HepG2 (cell line): ENCODE measurements around the gene UBTD2. TPM values are rescaled to one million over a fixed set of nuclear protein-coding genes. Genes with fewer than 3 reads are reported as not detected.

Experiments
- ATAC-seq: fragments of 200-7000 bp; cut with Tn5 transposase; 3 replicates; pipeline ENCODE4 v1.9.1; 2020; ENCODE audit warnings: mild to moderate bottlenecking, moderate library complexity
- BruUV-seq: library from RNA; stranded (reverse); fragments of 400-500 nt; replicated peaks from 2 replicates; lab custom pipeline; 2021; lab: Mats Ljungman, UMichigan
- CTCF ChIA-PET: fragments of 300-600 bp; formaldehyde crosslinking; extraction: SDS; loops from one replicate; lab custom pipeline; 2021; ENCODE audit warnings: low total read pairs, inconsistent platforms, low intra/inter-chr PET ratio; lab: Yijun Ruan, JAX
- POLR2A ChIA-PET: fragments of 350-600 bp; sonication (Branson Sonifier 250); formaldehyde crosslinking; loops from one replicate; lab custom pipeline; 2020; ENCODE audit warnings: antibody characterized with exemption, inconsistent platforms; lab: Yijun Ruan, JAX
- DNase-seq: peaks from one replicate; pipeline ENCODE4 v3.0.0-alpha.2; 2015; ENCODE audit warnings: low spot score
- FAIRE-seq: peaks from 3 replicates; lab custom pipeline; 2011; peaks lifted over from hg19 to GRCh38; lab: Jason Lieb, UNC
- H2AFZ ChIP-seq: one replicate; pipeline ENCODE4 v1.6.1; 2011; ENCODE audit warnings: low read length, inconsistent platforms
- H3K27ac ChIP-seq: fragments of 300-600 bp; 3 replicates; pipeline ENCODE4 v1.8.0; 2011; ENCODE audit warnings: mixed run types, mild to moderate bottlenecking, mixed read lengths, low read length, inconsistent platforms; ENCODE audit not compliant: insufficient read depth; ENCODE audit errors: extremely low read length
- H3K27me3 ChIP-seq, 2 experiments: fragments of 200-600 bp in 1 of 2; 2 replicates in 1 of 2; 3 replicates in 1 of 2; pipeline versions ENCODE4 v1.6.0 to v1.8.0; 2011; ENCODE audit warnings: low read length in 2 of 2, mild to moderate bottlenecking in 2 of 2, moderate library complexity in 2 of 2, inconsistent platforms in 1 of 2; ENCODE audit not compliant: insufficient read depth in 2 of 2, control insufficient read depth in 1 of 2
- H3K36me3 ChIP-seq, 2 experiments: fragments of 200-600 bp in 1 of 2; replicated peaks in 1 of 2; 2 replicates in 1 of 2; 3 replicates in 1 of 2; pipeline versions ENCODE4 v1.5.1 to v1.8.0; 2011; ENCODE audit warnings: low read length in 2 of 2, inconsistent platforms in 1 of 2; ENCODE audit not compliant: insufficient read depth in 2 of 2, control insufficient read depth in 1 of 2
- H3K4me1 ChIP-seq: 2 replicates; pipeline ENCODE4 v1.5.1; 2012; ENCODE audit warnings: low read length, inconsistent platforms; ENCODE audit not compliant: insufficient read depth
- H3K4me2 ChIP-seq: 2 replicates; pipeline ENCODE4 v1.6.0; 2011; ENCODE audit warnings: low read depth, low read length, inconsistent platforms
- H3K4me3 ChIP-seq, 3 experiments: fragments of 200-600 bp in 1 of 3; sonication (generic), shearing (Covaris generic) in 1 of 3; replicated peaks in 1 of 3; 2 replicates each; pipeline ENCODE4 v1.5.1; 2011 to 2016; ENCODE audit warnings: low read length in 3 of 3, inconsistent platforms in 2 of 3, low read depth in 2 of 3, mild to moderate bottlenecking in 2 of 3, control low read depth in 1 of 3, mixed read lengths in 1 of 3; ENCODE audit not compliant: insufficient read depth in 1 of 3
- H3K79me2 ChIP-seq: one replicate; pipeline ENCODE4 v1.6.1; 2011; ENCODE audit warnings: low read length, inconsistent platforms; ENCODE audit not compliant: insufficient read depth
- H3K9ac ChIP-seq: 2 replicates; pipeline ENCODE4 v1.6.0; 2011; ENCODE audit warnings: mild to moderate bottlenecking, low read depth, low read length, inconsistent platforms; ENCODE audit not compliant: insufficient read depth
- H3K9me3 ChIP-seq: 2 replicates; pipeline ENCODE4 v1.5.1; 2012; ENCODE audit warnings: mild to moderate bottlenecking, low read length
- H4K20me1 ChIP-seq: 2 replicates; pipeline ENCODE4 v1.6.0; 2011; ENCODE audit warnings: inconsistent platforms, mild to moderate bottlenecking, low read length, moderate library complexity; ENCODE audit not compliant: insufficient read depth
- CSRNP1 ChIP-seq: sonication (generic); formaldehyde crosslinking; IDR thresholded peaks from 2 replicates; pipeline ENCODE4 v1.8.1; 2023; ENCODE audit warnings: mild to moderate bottlenecking, missing genetic modification reagents
- DPF2 ChIP-seq: sonication (generic); formaldehyde crosslinking; IDR thresholded peaks from 2 replicates; pipeline ENCODE4 v1.4.0; 2020; ENCODE audit warnings: mild to moderate bottlenecking, low read depth, missing genetic modification reagents, borderline replicate concordance
- ETV5 ChIP-seq: IDR thresholded peaks from 2 replicates; pipeline ENCODE4 v1.6.1; 2018; ENCODE audit warnings: missing biosample characterization, missing genetic modification reagents, inconsistent platforms, borderline replicate concordance
- HDAC1 ChIP-seq: sonication (generic); formaldehyde crosslinking; IDR thresholded peaks from 2 replicates; pipeline ENCODE4 v1.5.1; 2020; ENCODE audit warnings: mild to moderate bottlenecking, missing genetic modification reagents
- HOXA7 ChIP-seq: sonication (generic); formaldehyde crosslinking; IDR thresholded peaks from 2 replicates; pipeline ENCODE4 v1.8.1; 2022; ENCODE audit warnings: mild to moderate bottlenecking, missing genetic modification reagents, moderate library complexity
- ISX ChIP-seq: sonication (generic); formaldehyde crosslinking; conservative IDR thresholded peaks from 2 replicates; pipeline ENCODE4 v1.5.0; 2020; ENCODE audit warnings: missing genetic modification reagents
- RELA ChIP-seq: sonication (generic); formaldehyde crosslinking; IDR thresholded peaks from 2 replicates; pipeline ENCODE4 v1.4.0; 2020; ENCODE audit warnings: missing genetic modification reagents
- SMAD3 ChIP-seq: sonication (generic); formaldehyde crosslinking; IDR thresholded peaks from 2 replicates; pipeline ENCODE4 v1.4.0; 2020; ENCODE audit warnings: missing genetic modification reagents
- SNAI1 ChIP-seq: sonication (generic); formaldehyde crosslinking; IDR thresholded peaks from 2 replicates; pipeline ENCODE4 v1.5.0; 2020; ENCODE audit warnings: mild to moderate bottlenecking, missing genetic modification reagents, borderline replicate concordance
- ZNF503 ChIP-seq: sonication (generic); formaldehyde crosslinking; IDR thresholded peaks from 2 replicates; pipeline ENCODE4 v1.4.0; 2020; ENCODE audit warnings: missing genetic modification reagents
- ZNF510 ChIP-seq: sonication (generic); formaldehyde crosslinking; IDR thresholded peaks from 2 replicates; pipeline ENCODE4 v1.4.0; 2020; ENCODE audit warnings: low read depth, mild to moderate bottlenecking, missing genetic modification reagents
- ZNF737 ChIP-seq: sonication (generic); formaldehyde crosslinking; IDR thresholded peaks from 2 replicates; pipeline ENCODE4 v1.5.0; 2020; ENCODE audit warnings: missing genetic modification reagents, mild to moderate bottlenecking, borderline replicate concordance
- WGBS: methylation state at CpG from one replicate; pipeline ENCODE4 v1.1.6; 2017; ENCODE audit warnings: low lambda C conversion rate; 5-methylcytosine and 5-hydroxymethylcytosine counted together
- in situ Hi-C: cut with HindIII; loops from 2 replicates; pipeline ENCODE4 v1.10.0; 2017; ENCODE audit warnings: low pct_unique_long_range_greater_than_20kb; ENCODE audit not compliant: extremely low pct_ligation_motif_present
- intact Hi-C: fragments of 100-400 bp; cut with micrococcal nuclease; formaldehyde crosslinking; loops from one replicate; pipeline ENCODE4 v1.10.0; 2022; ENCODE audit not compliant: unreplicated experiment
- polyA plus RNA-seq, 8 experiments: library from polyadenylated mRNA; depleted of rRNA in 3 of 8; stranded (reverse) in 7 of 8; unstranded in 1 of 8; fragments of >200 nt; fragmentation: Illumina TruSeq in 4 of 8; extraction: Trizol in 4 of 8; gene quantifications; 2 replicates each; pipeline versions ENCODE4 v1.2.1 to v1.2.3, GENCODE V29; 2011 to 2016; ENCODE audit warnings: low read depth in 4 of 8, missing spikeins in 1 of 8, mixed read lengths in 1 of 8; ENCODE audit not compliant: insufficient read depth in 1 of 8
- total RNA-seq, 5 experiments: library from RNA; depleted of rRNA; stranded (reverse); fragments of >200 nt; fragmentation: Illumina TruSeq; extraction: Trizol; gene quantifications; 2 replicates each; pipeline ENCODE4 v1.2.3, GENCODE V29; 2016; ENCODE audit warnings: low read depth in 1 of 5
- TF ChIP-seq, protein P1 (sequence below): sonication (generic); formaldehyde crosslinking; IDR thresholded peaks from 2 replicates; pipeline ENCODE4 v1.4.0; 2020; ENCODE audit warnings: mild to moderate bottlenecking, missing genetic modification reagents
- TF ChIP-seq, protein P2 (sequence below): sonication (generic); formaldehyde crosslinking; IDR thresholded peaks from 2 replicates; pipeline ENCODE4 v1.8.0; 2022; ENCODE audit warnings: mild to moderate bottlenecking, missing genetic modification reagents, borderline replicate concordance

The UBTD2 gene
- total and polyA plus RNA-seq, 2 of the 13 experiments (the other 11 are each of a cell fraction or from before 2014, with no cell fraction given), result 15.2 to 24.1 TPM

- no peak for TF ChIP-seq ZNF510
Measured at GRCh38 chr5:172200476-172200875, 83.1 kb downstream of the UBTD2 start (continued).

GRCh38 chr5:172199446-172199845 lies 84.1 kb downstream of the UBTD2 start:
- POLR2A ChIA-PET, result no interaction called here
- no peaks in the 10 kb centered on the region for H3K79me2 ChIP-seq
- in situ Hi-C loops, result no loop called here

More at GRCh38 chr5:172199446-172199845, 84.1 kb downstream of the UBTD2 start:
- CTCF ChIA-PET, result no interaction called here
- no peak for TF ChIP-seq RELA (CRISPR knock-in tag)
- TF ChIP-seq ISX (CRISPR knock-in tag), result no peak
- TF ChIP-seq, protein P1, sequence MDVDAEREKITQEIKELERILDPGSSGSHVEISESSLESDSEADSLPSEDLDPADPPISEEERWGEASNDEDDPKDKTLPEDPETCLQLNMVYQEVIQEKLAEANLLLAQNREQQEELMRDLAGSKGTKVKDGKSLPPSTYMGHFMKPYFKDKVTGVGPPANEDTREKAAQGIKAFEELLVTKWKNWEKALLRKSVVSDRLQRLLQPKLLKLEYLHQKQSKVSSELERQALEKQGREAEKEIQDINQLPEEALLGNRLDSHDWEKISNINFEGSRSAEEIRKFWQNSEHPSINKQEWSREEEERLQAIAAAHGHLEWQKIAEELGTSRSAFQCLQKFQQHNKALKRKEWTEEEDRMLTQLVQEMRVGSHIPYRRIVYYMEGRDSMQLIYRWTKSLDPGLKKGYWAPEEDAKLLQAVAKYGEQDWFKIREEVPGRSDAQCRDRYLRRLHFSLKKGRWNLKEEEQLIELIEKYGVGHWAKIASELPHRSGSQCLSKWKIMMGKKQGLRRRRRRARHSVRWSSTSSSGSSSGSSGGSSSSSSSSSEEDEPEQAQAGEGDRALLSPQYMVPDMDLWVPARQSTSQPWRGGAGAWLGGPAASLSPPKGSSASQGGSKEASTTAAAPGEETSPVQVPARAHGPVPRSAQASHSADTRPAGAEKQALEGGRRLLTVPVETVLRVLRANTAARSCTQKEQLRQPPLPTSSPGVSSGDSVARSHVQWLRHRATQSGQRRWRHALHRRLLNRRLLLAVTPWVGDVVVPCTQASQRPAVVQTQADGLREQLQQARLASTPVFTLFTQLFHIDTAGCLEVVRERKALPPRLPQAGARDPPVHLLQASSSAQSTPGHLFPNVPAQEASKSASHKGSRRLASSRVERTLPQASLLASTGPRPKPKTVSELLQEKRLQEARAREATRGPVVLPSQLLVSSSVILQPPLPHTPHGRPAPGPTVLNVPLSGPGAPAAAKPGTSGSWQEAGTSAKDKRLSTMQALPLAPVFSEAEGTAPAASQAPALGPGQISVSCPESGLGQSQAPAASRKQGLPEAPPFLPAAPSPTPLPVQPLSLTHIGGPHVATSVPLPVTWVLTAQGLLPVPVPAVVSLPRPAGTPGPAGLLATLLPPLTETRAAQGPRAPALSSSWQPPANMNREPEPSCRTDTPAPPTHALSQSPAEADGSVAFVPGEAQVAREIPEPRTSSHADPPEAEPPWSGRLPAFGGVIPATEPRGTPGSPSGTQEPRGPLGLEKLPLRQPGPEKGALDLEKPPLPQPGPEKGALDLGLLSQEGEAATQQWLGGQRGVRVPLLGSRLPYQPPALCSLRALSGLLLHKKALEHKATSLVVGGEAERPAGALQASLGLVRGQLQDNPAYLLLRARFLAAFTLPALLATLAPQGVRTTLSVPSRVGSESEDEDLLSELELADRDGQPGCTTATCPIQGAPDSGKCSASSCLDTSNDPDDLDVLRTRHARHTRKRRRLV, result no peak
- TF ChIP-seq, protein P2, sequence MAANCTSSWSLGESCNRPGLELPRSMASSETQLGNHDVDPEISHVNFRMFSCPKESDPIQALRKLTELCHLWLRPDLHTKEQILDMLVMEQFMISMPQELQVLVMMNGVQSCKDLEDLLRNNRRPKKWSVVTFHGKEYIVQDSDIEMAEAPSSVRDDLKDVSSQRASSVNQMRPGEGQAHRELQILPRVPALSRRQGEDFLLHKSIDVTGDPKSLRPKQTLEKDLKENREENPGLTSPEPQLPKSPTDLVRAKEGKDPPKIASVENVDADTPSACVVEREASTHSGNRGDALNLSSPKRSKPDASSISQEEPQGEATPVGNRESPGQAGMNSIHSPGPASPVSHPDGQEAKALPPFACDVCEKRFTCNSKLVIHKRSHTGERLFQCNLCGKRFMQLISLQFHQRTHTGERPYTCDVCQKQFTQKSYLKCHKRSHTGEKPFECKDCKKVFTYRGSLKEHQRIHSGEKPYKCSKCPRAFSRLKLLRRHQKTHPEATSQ (CRISPR knock-in tag), result no peak
- no peak for TF ChIP-seq DPF2
- TF ChIP-seq SNAI1 (CRISPR knock-in tag), result no peak
- TF ChIP-seq CSRNP1 (CRISPR knock-in tag), result no peak
- TF ChIP-seq ETV5 (CRISPR knock-in tag), result no peak
- TF ChIP-seq HOXA7 (CRISPR knock-in tag), result no peak
- TF ChIP-seq HDAC1, result no peak
- TF ChIP-seq SMAD3 (CRISPR knock-in tag), result no peak
- TF ChIP-seq ZNF503 (CRISPR knock-in tag), result no peak
- no peak for TF ChIP-seq ZNF737 (CRISPR knock-in tag)
- H3K36me3 ChIP-seq, result no peaks in the 10 kb centered on the region
- DNase-seq (no peak), ATAC-seq (no peak), FAIRE-seq (no peak)
- H3K9me3 ChIP-seq, result no peaks in the 10 kb centered on the region
- H3K4me3 ChIP-seq, result no peak overlapping the region
- H3K4me2 ChIP-seq, result no peak overlapping the region
- peaks cover 2% of the 10 kb centered on the region for H3K4me1 ChIP-seq
- no peak overlapping the region for H3K9ac ChIP-seq
- BruUV-seq, result no TSS peak
- H2AFZ ChIP-seq, result no peak overlapping the region
- H4K20me1 ChIP-seq, result no peaks in the 10 kb centered on the region
- H3K27me3 ChIP-seq, result no peaks in the 10 kb centered on the region
- WGBS, result 87% methylated on average over 10 of the region's 10 CpGs
- intact Hi-C loops, result no loop called here
- no peak overlapping the region for H3K27ac ChIP-seq
